ENCODE data around the gene ILF2.

DNA sequence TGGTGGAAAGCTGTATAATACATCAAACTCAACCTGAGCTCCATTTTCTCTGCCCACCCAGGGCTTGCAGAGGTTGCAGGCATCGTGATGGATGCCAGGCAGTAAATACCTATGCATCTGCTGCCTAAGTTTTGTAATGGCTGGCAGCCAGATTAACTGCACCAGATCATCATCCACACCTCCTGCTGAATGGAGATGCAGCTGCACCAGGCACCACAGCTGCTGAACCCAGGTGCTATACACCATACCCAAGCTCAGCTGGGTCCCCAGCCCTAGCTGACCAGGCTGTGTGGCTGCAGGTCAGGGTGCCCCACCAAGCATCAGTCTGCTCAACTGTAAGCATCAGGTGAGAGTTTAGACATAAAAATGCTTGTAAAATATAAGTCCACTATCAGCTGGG lies 19.0 kb downstream of the ILF2 start:
- TF ChIP-seq CTCF (tag by site-specific recombination; IDR thresholded peaks at IDR 0.05), result no peak
- TF ChIP-seq ZNF792 (tag by site-specific recombination; IDR thresholded peaks at IDR 0.05), result no peak
- no peak for TF ChIP-seq MYNN (tag by site-specific recombination; IDR thresholded peaks at IDR 0.05; ENCODE audit: borderline replicate concordance)
- TF ChIP-seq, protein P1, sequence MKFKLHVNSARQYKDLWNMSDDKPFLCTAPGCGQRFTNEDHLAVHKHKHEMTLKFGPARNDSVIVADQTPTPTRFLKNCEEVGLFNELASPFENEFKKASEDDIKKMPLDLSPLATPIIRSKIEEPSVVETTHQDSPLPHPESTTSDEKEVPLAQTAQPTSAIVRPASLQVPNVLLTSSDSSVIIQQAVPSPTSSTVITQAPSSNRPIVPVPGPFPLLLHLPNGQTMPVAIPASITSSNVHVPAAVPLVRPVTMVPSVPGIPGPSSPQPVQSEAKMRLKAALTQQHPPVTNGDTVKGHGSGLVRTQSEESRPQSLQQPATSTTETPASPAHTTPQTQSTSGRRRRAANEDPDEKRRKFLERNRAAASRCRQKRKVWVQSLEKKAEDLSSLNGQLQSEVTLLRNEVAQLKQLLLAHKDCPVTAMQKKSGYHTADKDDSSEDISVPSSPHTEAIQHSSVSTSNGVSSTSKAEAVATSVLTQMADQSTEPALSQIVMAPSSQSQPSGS (tag by site-specific recombination; IDR thresholded peaks at IDR 0.05; ENCODE audit: low read depth), result no peak
- TF ChIP-seq, protein P2, sequence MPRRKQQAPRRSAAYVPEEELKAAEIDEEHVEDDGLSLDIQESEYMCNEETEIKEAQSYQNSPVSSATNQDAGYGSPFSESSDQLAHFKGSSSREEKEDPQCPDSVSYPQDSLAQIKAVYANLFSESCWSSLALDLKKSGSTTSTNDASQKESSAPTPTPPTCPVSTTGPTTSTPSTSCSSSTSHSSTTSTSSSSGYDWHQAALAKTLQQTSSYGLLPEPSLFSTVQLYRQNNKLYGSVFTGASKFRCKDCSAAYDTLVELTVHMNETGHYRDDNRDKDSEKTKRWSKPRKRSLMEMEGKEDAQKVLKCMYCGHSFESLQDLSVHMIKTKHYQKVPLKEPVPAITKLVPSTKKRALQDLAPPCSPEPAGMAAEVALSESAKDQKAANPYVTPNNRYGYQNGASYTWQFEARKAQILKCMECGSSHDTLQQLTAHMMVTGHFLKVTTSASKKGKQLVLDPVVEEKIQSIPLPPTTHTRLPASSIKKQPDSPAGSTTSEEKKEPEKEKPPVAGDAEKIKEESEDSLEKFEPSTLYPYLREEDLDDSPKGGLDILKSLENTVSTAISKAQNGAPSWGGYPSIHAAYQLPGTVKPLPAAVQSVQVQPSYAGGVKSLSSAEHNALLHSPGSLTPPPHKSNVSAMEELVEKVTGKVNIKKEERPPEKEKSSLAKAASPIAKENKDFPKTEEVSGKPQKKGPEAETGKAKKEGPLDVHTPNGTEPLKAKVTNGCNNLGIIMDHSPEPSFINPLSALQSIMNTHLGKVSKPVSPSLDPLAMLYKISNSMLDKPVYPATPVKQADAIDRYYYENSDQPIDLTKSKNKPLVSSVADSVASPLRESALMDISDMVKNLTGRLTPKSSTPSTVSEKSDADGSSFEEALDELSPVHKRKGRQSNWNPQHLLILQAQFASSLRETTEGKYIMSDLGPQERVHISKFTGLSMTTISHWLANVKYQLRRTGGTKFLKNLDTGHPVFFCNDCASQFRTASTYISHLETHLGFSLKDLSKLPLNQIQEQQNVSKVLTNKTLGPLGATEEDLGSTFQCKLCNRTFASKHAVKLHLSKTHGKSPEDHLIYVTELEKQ (tag by site-specific recombination; IDR thresholded peaks at IDR 0.05; ENCODE audit: borderline replicate concordance), result no peak
- TF ChIP-seq ZNF529 (tag by site-specific recombination; IDR thresholded peaks at IDR 0.05; ENCODE audit: insufficient replicate concordance), result no peak
- TF ChIP-seq, protein P3, sequence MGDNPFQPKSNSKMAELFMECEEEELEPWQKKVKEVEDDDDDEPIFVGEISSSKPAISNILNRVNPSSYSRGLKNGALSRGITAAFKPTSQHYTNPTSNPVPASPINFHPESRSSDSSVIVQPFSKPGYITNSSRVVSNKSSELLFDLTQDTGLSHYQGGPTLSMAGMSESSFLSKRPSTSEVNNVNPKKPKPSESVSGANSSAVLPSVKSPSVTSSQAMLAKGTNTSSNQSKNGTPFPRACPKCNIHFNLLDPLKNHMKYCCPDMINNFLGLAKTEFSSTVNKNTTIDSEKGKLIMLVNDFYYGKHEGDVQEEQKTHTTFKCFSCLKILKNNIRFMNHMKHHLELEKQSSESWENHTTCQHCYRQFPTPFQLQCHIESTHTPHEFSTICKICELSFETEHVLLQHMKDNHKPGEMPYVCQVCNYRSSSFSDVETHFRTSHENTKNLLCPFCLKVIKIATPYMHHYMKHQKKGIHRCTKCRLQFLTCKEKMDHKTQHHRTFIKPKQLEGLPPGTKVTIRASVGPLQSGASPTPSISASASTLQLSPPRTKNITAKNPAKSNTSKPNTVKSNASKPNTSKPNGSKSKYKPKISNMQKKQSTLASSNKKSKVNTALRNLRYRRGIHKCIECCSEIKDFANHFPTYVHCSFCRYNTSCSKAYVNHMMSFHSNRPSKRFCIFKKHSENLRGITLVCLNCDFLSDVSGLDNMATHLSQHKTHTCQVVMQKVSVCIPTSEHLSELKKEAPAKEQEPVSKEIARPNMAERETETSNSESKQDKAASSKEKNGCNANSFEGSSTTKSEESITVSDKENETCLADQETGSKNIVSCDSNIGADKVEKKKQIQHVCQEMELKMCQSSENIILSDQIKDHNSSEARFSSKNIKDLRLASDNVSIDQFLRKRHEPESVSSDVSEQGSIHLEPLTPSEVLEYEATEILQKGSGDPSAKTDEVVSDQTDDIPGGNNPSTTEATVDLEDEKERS (tag by site-specific recombination; IDR thresholded peaks at IDR 0.05), result no peak
- no peak for TF ChIP-seq ZNF404 (tag by site-specific recombination; IDR thresholded peaks at IDR 0.05)
- TF ChIP-seq, protein P4, sequence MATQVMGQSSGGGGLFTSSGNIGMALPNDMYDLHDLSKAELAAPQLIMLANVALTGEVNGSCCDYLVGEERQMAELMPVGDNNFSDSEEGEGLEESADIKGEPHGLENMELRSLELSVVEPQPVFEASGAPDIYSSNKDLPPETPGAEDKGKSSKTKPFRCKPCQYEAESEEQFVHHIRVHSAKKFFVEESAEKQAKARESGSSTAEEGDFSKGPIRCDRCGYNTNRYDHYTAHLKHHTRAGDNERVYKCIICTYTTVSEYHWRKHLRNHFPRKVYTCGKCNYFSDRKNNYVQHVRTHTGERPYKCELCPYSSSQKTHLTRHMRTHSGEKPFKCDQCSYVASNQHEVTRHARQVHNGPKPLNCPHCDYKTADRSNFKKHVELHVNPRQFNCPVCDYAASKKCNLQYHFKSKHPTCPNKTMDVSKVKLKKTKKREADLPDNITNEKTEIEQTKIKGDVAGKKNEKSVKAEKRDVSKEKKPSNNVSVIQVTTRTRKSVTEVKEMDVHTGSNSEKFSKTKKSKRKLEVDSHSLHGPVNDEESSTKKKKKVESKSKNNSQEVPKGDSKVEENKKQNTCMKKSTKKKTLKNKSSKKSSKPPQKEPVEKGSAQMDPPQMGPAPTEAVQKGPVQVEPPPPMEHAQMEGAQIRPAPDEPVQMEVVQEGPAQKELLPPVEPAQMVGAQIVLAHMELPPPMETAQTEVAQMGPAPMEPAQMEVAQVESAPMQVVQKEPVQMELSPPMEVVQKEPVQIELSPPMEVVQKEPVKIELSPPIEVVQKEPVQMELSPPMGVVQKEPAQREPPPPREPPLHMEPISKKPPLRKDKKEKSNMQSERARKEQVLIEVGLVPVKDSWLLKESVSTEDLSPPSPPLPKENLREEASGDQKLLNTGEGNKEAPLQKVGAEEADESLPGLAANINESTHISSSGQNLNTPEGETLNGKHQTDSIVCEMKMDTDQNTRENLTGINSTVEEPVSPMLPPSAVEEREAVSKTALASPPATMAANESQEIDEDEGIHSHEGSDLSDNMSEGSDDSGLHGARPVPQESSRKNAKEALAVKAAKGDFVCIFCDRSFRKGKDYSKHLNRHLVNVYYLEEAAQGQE (tag by site-specific recombination; IDR thresholded peaks at IDR 0.05), result no peak
- TF ChIP-seq ZNF426 (tag by site-specific recombination; IDR thresholded peaks at IDR 0.05), result no peak
